ENCODE measurements around the gene DPY19L1.

The DPY19L1 gene

DNA sequence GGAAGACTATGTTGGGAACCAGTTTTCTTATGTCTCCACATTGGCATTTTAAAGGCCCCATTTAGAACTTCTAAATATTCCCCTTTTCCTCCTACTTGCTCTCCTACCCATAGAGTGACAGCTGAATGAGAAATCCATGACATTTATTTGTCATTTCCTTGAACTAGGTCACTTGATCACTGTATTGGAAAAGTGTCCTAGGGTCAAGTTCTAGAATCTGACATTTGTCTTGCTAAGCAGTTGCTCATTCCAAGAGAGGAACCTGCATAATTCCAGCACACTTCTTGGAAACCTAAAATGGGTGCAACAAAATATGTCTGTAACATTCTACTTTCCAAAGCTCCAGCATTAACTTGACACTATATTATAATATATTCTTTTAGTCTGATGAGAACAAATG lies 3.6 kb upstream of the DPY19L1 start:
- H3K27ac Mint-ChIP-seq: no peak overlapping the region
- intact Hi-C loops (cut with micrococcal nuclease): no loop called here
- H3K4me1 Mint-ChIP-seq (ENCODE audit: low read depth): peaks cover 11% of the 10 kb centered on the region
- H3K4me3 Mint-ChIP-seq: no peak overlapping the region
- H3K27me3 Mint-ChIP-seq: peaks cover 9% of the 10 kb centered on the region
- H3K9me3 Mint-ChIP-seq: no peaks in the 10 kb centered on the region
- peaks cover 6% of the 10 kb centered on the region for H3K36me3 Mint-ChIP-seq (ENCODE audit: low read depth)

DNA sequence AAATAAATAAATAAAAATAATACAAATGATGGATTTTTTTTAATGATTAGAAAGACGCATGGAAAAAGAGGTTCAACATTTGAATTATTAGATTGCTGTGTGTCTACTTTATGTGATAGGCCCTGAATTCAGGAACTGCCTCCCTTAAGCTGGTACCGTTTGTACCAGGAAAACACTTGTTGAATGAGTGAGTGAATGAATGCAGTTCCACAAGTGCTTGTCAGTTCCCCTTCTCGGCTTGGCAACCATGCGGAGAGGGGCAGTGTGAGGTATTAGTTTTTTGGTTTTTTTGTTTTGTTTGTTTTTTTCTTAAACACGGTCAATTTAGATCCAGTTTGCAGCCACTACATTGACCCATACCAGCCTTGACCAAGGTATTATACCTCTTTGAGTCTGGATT lies 2.1 kb upstream of the DPY19L1 start:
- no peak overlapping the region for H3K27ac Mint-ChIP-seq
- H3K9me3 Mint-ChIP-seq: no peaks in the 10 kb centered on the region
- H3K36me3 Mint-ChIP-seq (ENCODE audit: low read depth): peaks cover 6% of the 10 kb centered on the region
- H3K4me3 Mint-ChIP-seq: no peak overlapping the region
- peaks cover 9% of the 10 kb centered on the region for H3K27me3 Mint-ChIP-seq
- intact Hi-C loops (cut with micrococcal nuclease): no loop called here
- peaks cover 23% of the 10 kb centered on the region for H3K4me1 Mint-ChIP-seq (ENCODE audit: low read depth)

DNA sequence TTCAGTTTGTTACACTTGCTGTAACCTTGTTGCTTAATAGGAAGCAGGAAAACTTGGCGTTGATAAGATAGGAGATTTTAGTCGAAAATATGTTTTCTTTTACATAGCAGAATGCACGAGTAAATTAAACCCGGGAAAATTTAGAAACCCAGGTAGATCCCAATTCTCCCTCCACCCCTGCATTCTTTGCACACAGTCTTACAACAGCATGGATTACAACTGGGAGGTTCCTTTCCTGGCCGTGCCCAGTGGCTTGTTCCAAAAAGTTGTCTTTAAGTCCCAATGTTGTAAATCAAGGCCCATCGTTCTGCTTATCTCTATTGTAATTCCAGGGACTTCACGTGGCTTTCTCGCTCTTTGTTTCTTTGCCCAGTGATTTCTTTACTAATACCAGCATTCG lies 1.1 kb upstream of the DPY19L1 start:
- peak overlapping the region; percentile 26 for H3K27ac Mint-ChIP-seq

DNA sequence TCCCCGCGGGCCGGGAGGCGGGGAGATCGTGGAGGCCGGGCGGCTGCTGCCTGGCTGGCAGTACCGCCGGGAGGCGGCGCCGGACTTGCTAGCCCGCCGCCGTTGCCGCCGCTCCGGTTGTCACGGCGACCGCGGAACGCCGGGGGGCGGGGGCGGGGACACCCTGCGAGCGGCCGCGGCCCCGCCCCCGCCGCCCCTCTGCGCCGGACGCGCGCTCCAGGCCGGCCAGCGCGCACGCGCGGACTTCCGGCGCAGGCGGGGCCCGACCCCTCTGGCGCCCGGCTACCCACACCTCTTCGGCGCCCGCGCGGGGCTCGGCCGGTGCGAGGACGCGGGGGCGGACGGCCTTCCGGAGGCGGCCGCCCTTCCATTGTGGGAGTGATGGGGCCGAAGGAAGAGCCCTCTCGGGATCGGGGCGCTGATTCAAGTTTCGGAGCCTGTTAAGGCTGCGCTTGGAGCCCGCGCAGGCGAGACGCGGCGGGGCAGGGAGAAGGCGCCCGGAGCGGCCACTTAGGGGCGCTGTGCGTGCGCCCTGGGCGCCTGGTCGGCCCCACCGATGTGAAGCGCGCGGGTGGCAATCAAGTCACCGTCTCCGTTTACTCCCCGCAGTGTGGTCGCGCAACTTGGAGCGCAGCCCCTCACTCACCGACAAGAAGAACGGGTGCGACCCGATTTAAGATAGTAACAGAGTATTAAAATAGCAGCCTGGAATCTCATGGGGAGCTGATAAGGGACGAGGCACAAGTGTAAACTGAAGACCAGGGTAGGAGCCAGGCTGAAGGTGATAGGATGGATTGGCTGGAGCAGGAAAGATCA lies 449 bp upstream of the DPY19L1 start:
- intact Hi-C loops (cut with micrococcal nuclease): no loop called here
- peaks cover 5% of the 10 kb centered on the region for H3K27me3 Mint-ChIP-seq
- H3K4me3 Mint-ChIP-seq: peak overlapping the region; percentile 82
- H3K4me1 Mint-ChIP-seq (ENCODE audit: low read depth): peaks cover 29% of the 10 kb centered on the region
- peak overlapping the region; percentile 84 for H3K27ac Mint-ChIP-seq
- H3K9me3 Mint-ChIP-seq: no peaks in the 10 kb centered on the region
- H3K36me3 Mint-ChIP-seq (ENCODE audit: low read depth): peaks cover 6% of the 10 kb centered on the region

More for the DNA sequence above, 1.1 kb upstream of the DPY19L1 start:
- Mint-ChIP-seq H3K36me3 (ENCODE audit: low read depth) (peaks cover 6% of the 10 kb centered on the region), H3K4me3 (peak overlapping the region; percentile 82), H3K27me3 (peaks cover 9% of the 10 kb centered on the region), H3K9me3 (no peaks in the 10 kb centered on the region), H3K4me1 (ENCODE audit: low read depth) (peaks cover 24% of the 10 kb centered on the region)
- intact Hi-C loops (cut with micrococcal nuclease): no loop called here

DNA sequence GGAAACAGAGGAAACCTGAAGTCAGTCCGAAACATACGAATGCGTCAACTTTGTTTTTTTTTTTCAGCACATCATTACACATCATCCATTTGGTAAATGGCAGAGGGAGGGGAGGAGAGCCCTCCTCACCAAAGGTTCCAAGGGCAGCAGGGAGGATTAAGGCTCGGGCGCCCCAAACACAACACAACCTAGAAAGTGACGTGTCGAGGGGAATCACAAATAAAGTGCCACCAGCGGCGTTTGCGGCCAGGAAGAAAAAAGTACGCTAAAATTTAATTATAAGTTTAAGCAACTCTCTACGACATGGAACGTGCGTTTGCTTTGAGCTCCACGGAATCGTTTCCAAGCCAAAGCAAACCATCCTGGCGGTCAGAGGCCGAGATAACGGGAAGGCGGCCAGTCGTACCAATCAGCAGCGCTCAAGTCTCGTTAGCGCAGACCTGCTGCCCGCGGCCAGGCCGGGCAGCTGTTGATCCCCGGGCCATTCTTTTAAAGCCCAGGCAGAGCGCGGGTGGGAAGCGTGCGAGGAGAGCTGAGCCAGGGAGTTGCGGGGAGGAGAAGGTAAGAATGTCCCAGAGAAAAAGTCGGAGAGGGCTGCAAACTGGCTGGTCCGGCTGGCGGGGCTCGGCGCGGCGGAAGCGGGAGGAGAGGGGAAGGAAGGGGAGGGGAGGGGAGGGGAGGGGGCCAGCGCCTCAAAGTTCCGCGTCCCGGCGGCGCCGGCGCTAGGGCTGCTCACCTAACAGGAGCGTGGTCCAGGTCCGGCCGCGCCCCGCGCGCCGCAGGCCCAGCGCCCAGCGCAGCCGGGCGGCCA lies 719 bp downstream of the DPY19L1 start:
- no peaks in the 10 kb centered on the region for H3K9me3 Mint-ChIP-seq
- H3K4me1 Mint-ChIP-seq (ENCODE audit: low read depth): peaks cover 29% of the 10 kb centered on the region
- peaks cover 6% of the 10 kb centered on the region for H3K36me3 Mint-ChIP-seq (ENCODE audit: low read depth)
- peak overlapping the region; percentile 84 for H3K27ac Mint-ChIP-seq
- peak overlapping the region; percentile 95 for H3K4me3 Mint-ChIP-seq
- intact Hi-C loops (cut with micrococcal nuclease): no loop called here
- no peaks in the 10 kb centered on the region for H3K27me3 Mint-ChIP-seq

DNA sequence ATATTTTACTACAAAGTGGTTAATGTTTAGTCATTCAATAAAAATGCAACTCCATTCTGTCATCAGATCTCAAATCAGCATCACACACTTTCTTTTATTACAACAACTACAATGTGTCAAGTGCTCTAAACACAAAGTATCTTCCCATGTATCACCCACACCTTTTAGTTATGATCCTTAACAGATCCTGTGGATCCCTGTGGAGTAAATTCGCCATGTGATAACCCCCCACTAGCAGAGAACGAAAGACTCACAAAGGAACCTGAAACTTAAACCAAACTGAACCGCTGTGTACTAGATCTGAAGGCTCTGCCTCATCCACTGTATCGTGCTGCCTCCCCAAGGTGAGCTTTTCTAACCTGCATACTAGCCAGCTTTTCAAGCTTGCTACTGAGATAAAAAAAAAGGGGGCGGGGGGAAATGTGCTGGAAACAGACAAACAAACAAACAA lies 1.7 kb downstream of the DPY19L1 start:
- Mint-ChIP-seq H3K36me3 (ENCODE audit: low read depth) (peaks cover 6% of the 10 kb centered on the region), H3K9me3 (no peaks in the 10 kb centered on the region), H3K4me1 (ENCODE audit: low read depth) (peaks cover 29% of the 10 kb centered on the region), H3K4me3 (no peak overlapping the region), H3K27ac (no peak overlapping the region), H3K27me3 (no peaks in the 10 kb centered on the region)
- intact Hi-C loops (cut with micrococcal nuclease): no loop called here

DNA sequence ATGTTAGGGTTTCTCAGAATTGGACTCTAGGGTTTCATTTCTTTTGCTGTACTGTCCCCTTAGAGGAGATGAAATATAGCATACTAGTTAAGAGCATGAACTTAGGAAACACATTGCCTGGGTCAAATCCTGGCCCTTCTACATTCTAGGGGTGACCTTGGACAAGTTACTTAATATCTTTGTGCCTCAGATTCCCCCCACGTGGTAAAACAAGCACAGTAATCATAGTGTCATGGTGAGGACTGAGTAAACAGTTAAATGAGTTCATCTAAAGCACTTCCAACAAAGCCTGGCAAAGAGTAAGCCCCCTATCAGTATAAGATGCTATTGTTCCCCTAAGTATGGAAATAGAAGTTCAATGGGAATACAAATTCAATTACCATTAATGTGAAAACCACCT lies 5.1 kb downstream of the DPY19L1 start:
- intact Hi-C loops (cut with micrococcal nuclease): no loop called here
- Mint-ChIP-seq H3K27ac (no peak overlapping the region), H3K9me3 (no peaks in the 10 kb centered on the region), H3K27me3 (no peaks in the 10 kb centered on the region), H3K4me3 (no peak overlapping the region), H3K4me1 (ENCODE audit: low read depth) (peaks cover 22% of the 10 kb centered on the region), H3K36me3 (ENCODE audit: low read depth) (peaks cover 6% of the 10 kb centered on the region)

DNA sequence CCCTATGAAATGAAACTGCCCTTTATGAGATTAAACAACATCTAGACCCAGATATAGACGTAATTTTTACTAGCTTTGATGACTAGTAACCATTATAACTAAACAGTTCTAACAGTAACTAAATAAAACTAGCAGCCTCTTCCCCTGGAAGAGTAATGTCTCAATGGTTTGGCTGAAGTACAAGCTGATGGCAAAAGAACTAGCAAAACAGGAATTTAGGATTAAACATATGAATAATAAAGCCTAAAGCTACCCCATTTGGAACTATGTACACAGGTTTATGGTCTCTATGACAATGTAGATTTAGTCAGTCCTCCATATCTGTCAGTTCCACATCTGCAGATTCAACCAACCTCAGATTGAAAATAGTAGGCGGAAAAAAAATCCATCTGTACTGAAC lies 6.4 kb downstream of the DPY19L1 start:
- H3K27ac Mint-ChIP-seq: no peak overlapping the region
- intact Hi-C loops (cut with micrococcal nuclease): no loop called here
- no peak overlapping the region for H3K4me3 Mint-ChIP-seq
- H3K9me3 Mint-ChIP-seq: no peaks in the 10 kb centered on the region
- H3K36me3 Mint-ChIP-seq (ENCODE audit: low read depth): no peaks in the 10 kb centered on the region
- H3K27me3 Mint-ChIP-seq: no peaks in the 10 kb centered on the region
- H3K4me1 Mint-ChIP-seq (ENCODE audit: low read depth): peaks cover 18% of the 10 kb centered on the region

DNA sequence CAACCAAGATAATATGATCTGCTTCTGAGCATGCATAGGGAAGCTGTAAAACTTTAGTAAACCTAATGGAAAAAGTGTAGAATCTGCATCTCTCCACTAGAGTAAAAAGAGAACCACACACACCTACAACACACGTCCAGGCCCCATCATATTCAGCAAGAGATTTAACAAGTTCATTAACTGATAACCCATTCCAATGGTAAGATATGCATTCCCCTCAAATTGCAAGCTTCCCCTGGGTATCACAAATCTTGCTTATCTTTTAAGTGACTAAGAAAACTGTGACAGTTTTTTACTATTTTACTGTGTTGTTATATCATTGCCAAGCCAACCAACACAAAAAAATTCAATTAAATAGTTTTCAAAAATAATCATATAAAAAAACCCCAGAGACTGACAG lies 8.0 kb downstream of the DPY19L1 start:
- H3K36me3 Mint-ChIP-seq (ENCODE audit: low read depth): no peaks in the 10 kb centered on the region
- H3K27ac Mint-ChIP-seq: no peak overlapping the region
- H3K27me3 Mint-ChIP-seq: no peaks in the 10 kb centered on the region
- peaks cover 6% of the 10 kb centered on the region for H3K4me1 Mint-ChIP-seq (ENCODE audit: low read depth)
- intact Hi-C loops (cut with micrococcal nuclease): no loop called here
- no peak overlapping the region for H3K4me3 Mint-ChIP-seq
- no peaks in the 10 kb centered on the region for H3K9me3 Mint-ChIP-seq

DNA sequence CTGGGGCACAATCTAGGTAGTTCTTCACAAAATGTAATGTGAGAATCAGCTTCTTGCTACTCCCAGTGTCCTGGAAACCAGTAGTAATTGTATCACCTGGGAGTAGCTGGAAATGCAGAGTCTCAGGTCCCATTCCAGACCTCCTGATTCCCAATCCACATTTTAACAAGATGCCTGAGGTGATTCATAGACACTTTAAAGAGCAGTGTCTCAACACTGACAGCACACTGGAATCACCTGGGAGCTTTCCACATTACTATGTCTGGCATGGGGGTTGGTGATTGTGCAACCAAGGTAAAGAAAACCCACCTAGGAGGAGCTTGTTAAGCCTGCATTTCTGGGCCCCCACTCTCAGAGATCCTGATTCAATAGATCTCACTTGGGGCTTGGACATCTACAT lies 11.1 kb downstream of the DPY19L1 start:
- H3K27ac Mint-ChIP-seq: no peak overlapping the region
- no peaks in the 10 kb centered on the region for H3K9me3 Mint-ChIP-seq
- no peak overlapping the region for H3K4me3 Mint-ChIP-seq
- H3K27me3 Mint-ChIP-seq: no peaks in the 10 kb centered on the region
- intact Hi-C loops (cut with micrococcal nuclease): no loop called here
- H3K36me3 Mint-ChIP-seq (ENCODE audit: low read depth): no peaks in the 10 kb centered on the region
- no peaks in the 10 kb centered on the region for H3K4me1 Mint-ChIP-seq (ENCODE audit: low read depth)

DNA sequence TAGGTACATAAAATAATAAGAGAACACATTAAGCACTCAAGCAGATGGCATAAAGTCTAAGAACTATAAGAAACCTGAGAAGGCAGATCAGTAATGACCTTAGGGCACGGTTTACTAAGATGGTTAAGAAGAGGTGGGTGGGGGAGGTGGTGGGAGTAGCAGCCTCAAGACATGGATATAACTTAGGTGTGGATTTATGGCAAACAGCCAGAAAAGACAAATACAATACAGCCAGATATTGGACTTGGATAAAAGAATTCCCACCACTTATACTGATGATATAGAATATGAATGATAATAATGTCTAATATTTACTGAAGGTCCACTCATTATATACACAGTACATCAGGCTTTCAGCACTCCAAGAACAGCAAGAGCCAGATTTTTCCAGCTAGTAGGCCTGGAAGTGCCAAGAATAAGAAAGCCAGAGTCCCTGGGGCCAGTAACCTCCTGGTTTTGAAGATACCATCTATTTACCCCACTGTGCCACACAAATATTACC lies 11.9 kb downstream of the DPY19L1 start:
- Mint-ChIP-seq H3K9me3 (no peaks in the 10 kb centered on the region), H3K36me3 (ENCODE audit: low read depth) (no peaks in the 10 kb centered on the region), H3K27me3 (no peaks in the 10 kb centered on the region), H3K4me1 (ENCODE audit: low read depth) (no peaks in the 10 kb centered on the region), H3K27ac (no peak overlapping the region), H3K4me3 (no peak overlapping the region)
- intact Hi-C loops (cut with micrococcal nuclease): no loop called here

DNA sequence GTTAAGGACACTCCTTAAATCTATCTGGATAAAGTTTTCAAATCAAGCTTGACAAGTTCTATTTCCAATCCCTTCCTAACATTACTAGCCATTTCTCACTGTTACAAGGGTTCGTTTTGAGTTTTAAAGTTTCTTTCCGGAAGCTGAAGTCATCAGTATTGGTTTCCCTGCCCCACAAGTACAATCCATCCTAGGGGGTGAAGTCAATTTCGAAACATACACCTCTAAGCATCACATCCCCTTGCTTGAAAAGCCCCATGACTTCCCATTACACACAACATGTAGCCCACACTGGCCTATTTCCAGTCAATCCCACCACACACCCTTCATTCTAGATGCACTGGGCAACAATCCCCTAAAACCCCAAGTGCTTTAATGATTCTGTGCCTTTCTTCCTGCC lies 13.0 kb downstream of the DPY19L1 start:
- peaks cover 3% of the 10 kb centered on the region for H3K4me1 Mint-ChIP-seq (ENCODE audit: low read depth)
- no peaks in the 10 kb centered on the region for H3K9me3 Mint-ChIP-seq
- intact Hi-C loops (cut with micrococcal nuclease): no loop called here
- no peaks in the 10 kb centered on the region for H3K36me3 Mint-ChIP-seq (ENCODE audit: low read depth)
- no peak overlapping the region for H3K4me3 Mint-ChIP-seq
- H3K27ac Mint-ChIP-seq: no peak overlapping the region
- no peaks in the 10 kb centered on the region for H3K27me3 Mint-ChIP-seq

DNA sequence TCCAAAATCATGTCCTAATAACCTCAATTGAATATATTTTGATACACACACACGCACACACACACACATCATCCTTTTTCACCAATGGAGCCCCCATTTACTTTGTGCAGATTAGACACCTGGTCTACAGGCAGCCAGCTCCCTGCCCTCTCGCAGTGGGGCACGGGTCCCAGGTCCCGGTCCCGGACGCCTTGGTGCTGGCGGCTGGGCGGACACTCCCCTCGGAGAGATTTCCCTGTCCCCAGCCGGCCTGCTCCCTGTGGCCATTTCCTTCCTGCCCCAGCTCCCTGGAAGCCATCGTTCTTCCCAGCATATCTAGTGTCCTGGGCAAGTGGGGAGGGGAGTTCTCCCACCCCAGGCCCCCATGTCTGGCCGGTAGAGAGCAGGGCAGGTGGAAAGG lies 14.6 kb downstream of the DPY19L1 start:
- H3K27me3 Mint-ChIP-seq: no peaks in the 10 kb centered on the region
- no peaks in the 10 kb centered on the region for H3K9me3 Mint-ChIP-seq
- H3K4me3 Mint-ChIP-seq: no peak overlapping the region
- no peak overlapping the region for H3K27ac Mint-ChIP-seq
- peaks cover 6% of the 10 kb centered on the region for H3K4me1 Mint-ChIP-seq (ENCODE audit: low read depth)
- no peaks in the 10 kb centered on the region for H3K36me3 Mint-ChIP-seq (ENCODE audit: low read depth)
- intact Hi-C loops (cut with micrococcal nuclease): no loop called here

DNA sequence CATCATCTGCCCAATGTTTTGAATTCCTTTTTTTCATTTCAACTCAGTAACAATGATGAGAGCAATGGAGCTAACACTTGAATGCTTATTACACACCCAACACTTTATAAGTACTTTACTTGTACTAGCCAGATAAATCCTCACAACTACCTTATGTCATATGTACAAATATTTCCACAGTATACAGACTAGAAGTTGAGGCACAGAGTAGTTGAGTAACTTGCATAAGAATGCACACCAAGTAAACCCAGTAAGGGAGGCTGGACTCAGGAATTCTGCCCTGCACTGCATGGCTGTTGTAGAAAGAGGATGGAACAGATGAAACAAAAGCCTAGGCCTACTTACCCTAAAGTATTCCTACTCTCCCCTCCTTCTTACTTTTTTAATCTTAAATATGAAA lies 15.8 kb downstream of the DPY19L1 start:
- H3K9me3 Mint-ChIP-seq: no peaks in the 10 kb centered on the region
- intact Hi-C loops (cut with micrococcal nuclease): no loop called here

More for the DNA sequence above, 15.8 kb downstream of the DPY19L1 start:
- peaks cover 6% of the 10 kb centered on the region for H3K4me1 Mint-ChIP-seq (ENCODE audit: low read depth)
- H3K27me3 Mint-ChIP-seq: no peaks in the 10 kb centered on the region
- H3K27ac Mint-ChIP-seq: no peak overlapping the region
- no peak overlapping the region for H3K4me3 Mint-ChIP-seq
- H3K36me3 Mint-ChIP-seq (ENCODE audit: low read depth): peaks cover 7% of the 10 kb centered on the region
